Measurements from ENCODE around the gene SLC9C2. TPM values are rescaled to one million over a fixed set of nuclear protein-coding genes. Genes with fewer than 3 reads are reported as not detected.
"Not testable (repeated sequence)": the region's sequence is repeated elsewhere in the genome, so short reads cannot be mapped to it uniquely, and the experiment has no call there.

SLC9C2 gene
- total RNA-seq, 1 donor from 2014 or later, result not detected

- H3K27me3 ChIP-seq (ENCODE audit: control insufficient read depth, insufficient read depth, low read length), result no peaks in the 10 kb centered on the region
- no peak for TF ChIP-seq CTCF (IDR thresholded peaks at IDR 0.05; ENCODE audit: insufficient read depth, low read length, severe bottlenecking)
- DNase-seq (ENCODE audit: low read depth), result no peak
- FAIRE-seq, result no peak
- H3K4me3 ChIP-seq (ENCODE audit: low read depth, low read length), result no peak overlapping the region
- H3K36me3 ChIP-seq (ENCODE audit: control insufficient read depth, insufficient read depth, low read length), result no peaks in the 10 kb centered on the region
These were observed 76.9 kb downstream of the SLC9C2 start for GRCh38 chr1:173525926-173526325.

DNA sequence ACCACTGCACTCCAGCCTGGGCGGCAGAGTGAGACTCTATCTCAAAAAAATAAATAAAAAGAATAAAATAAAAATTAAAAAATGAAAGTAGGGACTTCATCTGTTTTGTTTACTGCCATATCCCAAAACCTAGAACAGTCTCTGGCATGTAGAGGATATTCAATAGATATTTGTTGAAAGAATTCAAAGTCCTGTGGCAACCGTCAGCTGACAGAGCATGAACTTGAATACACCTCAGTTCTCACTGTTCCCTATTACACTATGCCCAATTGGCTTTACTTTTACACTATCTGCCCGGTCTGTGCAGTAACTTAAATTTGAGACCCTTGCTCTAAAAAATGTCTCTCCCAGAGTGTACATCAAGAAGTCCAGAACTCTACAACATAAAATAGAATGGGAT is 79.5 kb downstream of the SLC9C2 start:
- Histone ChIP-seq H3K27me3 (ENCODE audit: control insufficient read depth, insufficient read depth, low read length) (no peaks in the 10 kb centered on the region), H3K4me3 (ENCODE audit: low read depth, low read length) (no peak overlapping the region), H3K36me3 (ENCODE audit: control insufficient read depth, insufficient read depth, low read length) (no peaks in the 10 kb centered on the region)
- FAIRE-seq (no peak), DNase-seq (ENCODE audit: low read depth) (no peak)
- no peak for TF ChIP-seq CTCF (IDR thresholded peaks at IDR 0.05; ENCODE audit: insufficient read depth, low read length, severe bottlenecking)

GRCh38 chr1:173520799-173521198 is 82.1 kb downstream of the SLC9C2 start:
- no peaks in the 10 kb centered on the region for H3K27me3 ChIP-seq (ENCODE audit: control insufficient read depth, insufficient read depth, low read length)
- TF ChIP-seq CTCF (IDR thresholded peaks at IDR 0.05; ENCODE audit: insufficient read depth, low read length, severe bottlenecking), result no peak
- no peak for FAIRE-seq

DNA sequence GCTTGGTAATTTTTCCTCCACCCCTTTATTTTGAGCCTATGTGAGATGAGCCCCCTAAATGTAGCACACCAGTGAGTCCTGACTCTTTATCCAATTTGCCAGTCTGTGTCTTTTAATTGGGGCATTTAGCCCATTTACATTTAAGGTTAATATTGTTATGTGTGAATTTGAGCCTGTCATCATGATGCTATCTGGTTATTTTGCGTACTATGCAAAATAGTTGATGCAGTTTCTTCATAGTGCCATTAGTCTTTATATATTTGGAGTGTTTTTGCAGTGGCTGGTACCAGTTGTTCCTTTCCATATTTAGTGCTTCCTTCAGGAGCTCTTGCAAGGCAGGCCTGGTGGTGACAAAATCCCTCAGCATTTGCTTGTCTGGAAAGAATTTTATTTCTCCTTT is 88.4 kb downstream of the SLC9C2 start:
- not testable (repeated sequence) for H3K27me3 ChIP-seq (ENCODE audit: control insufficient read depth, insufficient read depth, low read length); H3K36me3 ChIP-seq (ENCODE audit: control insufficient read depth, insufficient read depth, low read length); H3K4me3 ChIP-seq (ENCODE audit: low read depth, low read length); FAIRE-seq; DNase-seq (ENCODE audit: low read depth)

More at GRCh38 chr1:173520799-173521198, 82.1 kb downstream of the SLC9C2 start:
- H3K4me3 ChIP-seq (ENCODE audit: low read depth, low read length), result no peak overlapping the region
- H3K36me3 ChIP-seq (ENCODE audit: control insufficient read depth, insufficient read depth, low read length), result no peaks in the 10 kb centered on the region
- DNase-seq (ENCODE audit: low read depth), result no peak

DNA sequence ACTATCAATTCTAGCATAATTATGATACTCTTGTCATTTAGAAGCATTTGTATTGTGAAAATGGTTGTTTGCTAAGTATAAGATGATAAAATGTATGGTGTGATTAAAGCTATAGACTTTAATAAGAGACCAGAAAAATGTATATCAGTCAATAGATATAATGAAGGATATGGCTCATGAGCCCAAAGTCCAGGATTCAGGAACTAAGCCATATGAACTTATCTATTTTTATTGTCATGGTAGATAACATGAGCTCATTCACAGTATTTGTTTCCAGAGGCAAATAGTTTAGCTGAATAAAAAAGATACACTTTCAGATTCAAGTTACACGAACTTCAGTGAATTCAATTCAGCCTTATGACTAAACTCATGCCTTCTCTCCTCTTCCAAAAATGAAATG is 93.1 kb downstream of the SLC9C2 start:
- DNase-seq (ENCODE audit: low read depth), result no peak
- Histone ChIP-seq H3K4me3 (ENCODE audit: low read depth, low read length) (no peak overlapping the region), H3K27me3 (ENCODE audit: control insufficient read depth, insufficient read depth, low read length) (no peaks in the 10 kb centered on the region), H3K36me3 (ENCODE audit: control insufficient read depth, insufficient read depth, low read length) (no peaks in the 10 kb centered on the region)
- no peak for TF ChIP-seq CTCF (IDR thresholded peaks at IDR 0.05; ENCODE audit: insufficient read depth, low read length, severe bottlenecking)
- no peak for FAIRE-seq

DNA sequence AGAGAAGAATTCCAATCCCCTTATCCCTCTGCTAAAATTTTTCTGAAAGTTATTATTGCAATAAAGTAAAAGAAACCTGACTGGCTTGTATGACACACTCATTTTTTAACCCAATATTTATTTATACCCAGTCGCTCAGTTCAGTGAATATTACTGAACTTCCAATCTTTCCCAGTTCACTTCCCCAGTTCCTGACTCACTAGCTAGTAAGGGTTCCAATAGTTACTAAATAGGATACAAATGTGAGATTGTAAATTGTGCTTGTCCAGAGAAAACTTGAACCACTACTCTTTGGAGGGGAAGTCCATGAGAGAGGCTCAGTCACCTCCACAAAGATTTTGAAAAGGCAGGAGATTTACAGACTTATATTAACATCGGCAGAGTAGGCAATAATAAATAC is 94.3 kb downstream of the SLC9C2 start:
- no peak for DNase-seq (ENCODE audit: low read depth)
- no peak for FAIRE-seq
- no peak overlapping the region for H3K4me3 ChIP-seq (ENCODE audit: low read depth, low read length)
- no peak for TF ChIP-seq CTCF (IDR thresholded peaks at IDR 0.05; ENCODE audit: insufficient read depth, low read length, severe bottlenecking)
- H3K27me3 ChIP-seq (ENCODE audit: control insufficient read depth, insufficient read depth, low read length), result no peaks in the 10 kb centered on the region
- H3K36me3 ChIP-seq (ENCODE audit: control insufficient read depth, insufficient read depth, low read length), result no peaks in the 10 kb centered on the region
